ENCODE data around the gene CNTN1. TPM values are rescaled to one million over a fixed set of nuclear protein-coding genes. Genes with fewer than 3 reads are reported as not detected.

The CNTN1 gene
- total RNA-seq, 1 experiment from 2014 or later = 6.5 TPM

GRCh38 chr12:41108032-41108431 lies 415.8 kb downstream of the CNTN1 start:
- H2AK5ac ChIP-seq (ENCODE audit: insufficient read length, low read length) = no peak overlapping the region
- TF ChIP-seq CTCF (conservative IDR thresholded peaks at IDR 0.05) = no peak
- H3K79me1 ChIP-seq (ENCODE audit: insufficient read depth, low read depth, low read length, poor library complexity, severe bottlenecking) = no peaks in the 10 kb centered on the region
- H2BK20ac ChIP-seq (ENCODE audit: low read depth, low read length, poor library complexity, severe bottlenecking) = no peak overlapping the region
- H3K4ac ChIP-seq (ENCODE audit: low read depth, low read length) = no peak overlapping the region
- no peak overlapping the region for H4K91ac ChIP-seq (ENCODE audit: insufficient read length, low read depth, low read length)
- H3K27ac ChIP-seq (ENCODE audit: insufficient read length, low read depth, low read length) = no peak overlapping the region
- Mint-ChIP-seq H3K4me1 (no peaks in the 10 kb centered on the region), H3K36me3 (ENCODE audit: insufficient read depth in 1 of 3, low read depth in 3 of 3) (no peaks in the 10 kb centered on the region), H3K27me3 (ENCODE audit: low read depth) (no peaks in the 10 kb centered on the region), H3K4me3 (no peak overlapping the region), H3K9me3 (no peaks in the 10 kb centered on the region; a peak in 1 of 5 replicates), H3K27ac (no peak overlapping the region)
- no CpG with 5 or more reads among the region's 4 CpGs for WGBS (ENCODE audit: extremely low coverage, insufficient read length, low lambda C conversion rate)
- no peaks in the 10 kb centered on the region for H4K20me1 ChIP-seq (ENCODE audit: control insufficient read depth, insufficient read depth, insufficient read length)
- H2BK5ac ChIP-seq (ENCODE audit: insufficient read length, low read length) = no peak overlapping the region
- H3K9ac ChIP-seq (ENCODE audit: extremely low read depth, insufficient read length, low read length) = no peak overlapping the region
- H3K14ac ChIP-seq (ENCODE audit: insufficient read depth, low read length) = no peak overlapping the region
- no peak overlapping the region for H4K8ac ChIP-seq (replicated peaks; ENCODE audit: insufficient read length, low read depth, low read length)
- H4K5ac ChIP-seq (ENCODE audit: insufficient read length, low read depth, low read length) = no peak overlapping the region
- H3T11ph ChIP-seq (ENCODE audit: low read length) = no peak overlapping the region
- no peak overlapping the region for H2BK12ac ChIP-seq (ENCODE audit: insufficient read length, low read depth, low read length)
- no peaks in the 10 kb centered on the region for H3K9me3 ChIP-seq (ENCODE audit: control insufficient read depth, low read depth, low read length)
- H3K27me3 ChIP-seq (ENCODE audit: insufficient read depth, low read length) = no peaks in the 10 kb centered on the region
- no peaks in the 10 kb centered on the region for H3K4me1 ChIP-seq (ENCODE audit: insufficient read depth, low read length)
- H2BK120ac ChIP-seq (ENCODE audit: low read depth, low read length, poor library complexity, severe bottlenecking) = no peak overlapping the region
- H3K79me2 ChIP-seq (ENCODE audit: insufficient read depth, low read length) = no peaks in the 10 kb centered on the region
- H3K23me2 ChIP-seq (ENCODE audit: insufficient read length, low read depth, low read length, poor library complexity, severe bottlenecking) = no peaks in the 10 kb centered on the region
- no peak for DNase-seq
- H3K18ac ChIP-seq (ENCODE audit: insufficient read length, low read depth, low read length) = no peak overlapping the region
- no peak overlapping the region for H3K23ac ChIP-seq (ENCODE audit: insufficient read length, low read depth, low read length)
- H2BK15ac ChIP-seq (ENCODE audit: low read depth, low read length) = no peak overlapping the region
- H2AFZ ChIP-seq (ENCODE audit: low read length) = no peak overlapping the region
- H3K56ac ChIP-seq (ENCODE audit: insufficient read length, low read depth, low read length) = no peak overlapping the region
- H3K4me2 ChIP-seq (ENCODE audit: insufficient read depth, insufficient read length, low read length) = no peak overlapping the region

All from H9 (cell line).